22Rv1 (cell line): ENCODE measurements around the gene ACTR6.

Experiments used
- CTCF ChIP-seq: fragments of 450-650 bp; IDR thresholded peaks from 2 replicates; pipeline ENCODE4 v1.5.1; 2017; ENCODE audit warnings: mild to moderate bottlenecking
- ZFX ChIP-seq: fragments of 450-650 bp; IDR thresholded peaks from 2 replicates; pipeline ENCODE4 v1.6.1; 2017; ENCODE audit warnings: antibody characterized with exemption, borderline replicate concordance

- no peak for TF ChIP-seq CTCF
- TF ChIP-seq ZFX = no peak
Observed at GRCh38 chr12:100208834-100209233, 8.2 kb downstream of the ACTR6 start.
